ENCODE measurements around the gene MTHFSD. TPM values are rescaled to one million over a fixed set of nuclear protein-coding genes. Genes with fewer than 3 reads are reported as not detected.

The MTHFSD gene
- total and polyA plus RNA-seq, 2 of the 8 experiments (the other 6 are each of a cell fraction or from before 2014, with no cell fraction given): 7.1 to 9.8 TPM

- TF ChIP-seq CBX8 (IDR thresholded peaks at IDR 0.05; ENCODE audit: borderline replicate concordance, low read depth, low read length): peak; percentile 85; the same call in 1 of the 2 replicates
- peak; percentile 6 for TF ChIP-seq RNF2 (IDR thresholded peaks at IDR 0.05; ENCODE audit: borderline replicate concordance, low read depth, low read length, missing control alignments, poor library complexity, severe bottlenecking)
- TF ChIP-seq POLR2AphosphoS5 (IDR thresholded peaks at IDR 0.05; ENCODE audit: low read depth, low read length): no peak
- no peak for TF ChIP-seq TBP (IDR thresholded peaks at IDR 0.05; ENCODE audit: low read depth, low read length)
- peak; percentile 19 for TF ChIP-seq CTBP2 (IDR thresholded peaks at IDR 0.05; ENCODE audit: borderline replicate concordance, insufficient read depth, insufficient read length, low read length)
These were observed 39.0 kb downstream of the MTHFSD start (continued) for GRCh38 chr16:86515777-86516622.

All from H1 (cell line).